HCT116 (cell line): Measurements from ENCODE around the gene LRRC14B.

Experiments
- ATF3 ChIP-seq: IDR thresholded peaks from 2 replicates; pipeline ENCODE4 v1.6.1; 2012
- CTCF ChIP-seq, 3 experiments: fragments of 200-600 bp in 1 of 3; sonication (generic) in 1 of 3; IDR thresholded peaks in 2 of 3; conservative IDR thresholded peaks in 1 of 3; 2 replicates each; pipeline ENCODE4 v1.5.1; 2012 to 2017; ENCODE audit warnings: low read depth in 2 of 3, low read length in 2 of 3, antibody characterized with exemption in 1 of 3, borderline replicate concordance in 1 of 3, control low read depth in 1 of 3, mild to moderate bottlenecking in 1 of 3, mixed read lengths in 1 of 3, mixed run types in 1 of 3, moderate library complexity in 1 of 3; ENCODE audit not compliant: insufficient read depth in 1 of 3
- POLR2A ChIP-seq: IDR thresholded peaks from 2 replicates; pipeline ENCODE4 v1.7.0; 2011; ENCODE audit warnings: borderline replicate concordance; ENCODE audit not compliant: insufficient read depth, insufficient read length; ENCODE audit errors: extremely low read depth
- POLR2AphosphoS5 ChIP-seq: IDR thresholded peaks from 2 replicates; pipeline ENCODE4 v1.6.1; 2011; ENCODE audit warnings: mild to moderate bottlenecking, low read depth, low read length, moderate library complexity
- ZNF274 ChIP-seq: fragments of 200-500 bp; sonication (Bioruptor generic); IDR thresholded peaks from 2 replicates; pipeline ENCODE4 v1.6.1; 2014; ENCODE audit warnings: mild to moderate bottlenecking, low read depth, low read length, inconsistent platforms

- TF ChIP-seq ZNF274 (no peak), CTCF (IDR thresholded peaks at IDR 0.05 in 2 of 3, conservative IDR thresholded peaks at IDR 0.05 in 1 of 3; ENCODE audit: borderline replicate concordance in 1 of 3, insufficient read depth in 1 of 3, low read depth in 2 of 3, low read length in 2 of 3) (no peak), POLR2A (no peak), POLR2AphosphoS5 (no peak), ATF3 (no peak)
Measured at GRCh38 chr5:192691-192969, 1.3 kb downstream of the LRRC14B start.
